ENCODE data around the gene MED29. TPM values are rescaled to one million over a fixed set of nuclear protein-coding genes. Genes with fewer than 3 reads are reported as not detected.

The MED29 gene
- total and polyA plus RNA-seq, 2 experiments from 2014 or later: 26.1 to 62.0 TPM

DNA sequence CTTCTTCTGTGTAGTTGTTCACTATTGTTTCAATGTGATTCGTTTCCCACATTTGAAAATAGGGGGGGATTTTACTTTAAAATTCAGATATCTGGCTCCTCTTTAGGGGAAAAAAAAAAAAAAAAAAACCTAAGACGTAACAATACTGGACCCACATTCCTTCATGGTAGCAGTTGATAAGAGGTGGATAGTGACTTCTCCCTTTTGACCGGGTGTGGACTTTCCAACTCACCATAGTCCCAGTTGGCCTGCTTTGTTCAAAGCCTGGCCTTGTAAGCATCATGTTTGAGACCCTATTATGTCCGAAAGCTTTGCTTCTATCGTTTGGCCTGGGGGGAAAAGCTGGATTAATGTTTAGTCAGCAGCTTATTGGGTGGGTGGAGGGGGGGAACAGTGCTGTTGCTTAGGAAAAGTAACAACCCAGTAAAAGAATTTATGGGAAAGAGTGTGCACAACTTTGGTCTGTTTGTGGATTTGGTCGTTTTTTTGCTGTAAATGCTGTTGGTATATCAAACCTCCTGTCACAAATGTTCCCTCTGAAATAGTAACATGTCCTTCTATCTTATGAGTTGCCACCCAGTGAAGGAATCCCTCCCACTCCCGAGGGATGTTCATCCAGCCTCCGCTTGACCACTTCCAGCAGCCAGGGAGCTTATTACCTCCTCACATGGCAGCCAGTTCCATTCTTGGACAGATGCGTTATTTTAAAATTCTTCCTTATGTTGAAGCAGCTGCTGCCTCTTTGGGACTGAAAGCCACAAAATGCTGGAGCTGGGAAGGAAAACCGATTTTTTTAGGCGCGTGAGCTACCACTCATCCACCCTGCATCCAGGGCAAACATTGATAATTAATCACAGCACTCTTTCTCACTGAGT is 38.6 kb upstream of the MED29 start:
- H3K27ac Mint-ChIP-seq: no peak overlapping the region
- no peak overlapping the region for H3K4me3 Mint-ChIP-seq

More for the DNA sequence above, 38.6 kb upstream of the MED29 start:
- Mint-ChIP-seq H3K9me3 (no peaks in the 10 kb centered on the region), H3K36me3 (ENCODE audit: low read depth) (peaks cover 61% of the 10 kb centered on the region), H3K4me1 (no peaks in the 10 kb centered on the region), H3K27me3 (ENCODE audit: insufficient read depth, low read depth, poor library complexity) (no peaks in the 10 kb centered on the region)
- no peaks in the 10 kb centered on the region; the same call in 1 of the 2 replicates for H3K79me2 ChIP-seq (replicated peaks; ENCODE audit: insufficient read depth)
- H3K9me2 ChIP-seq (ENCODE audit: insufficient read depth): no peaks in the 10 kb centered on the region
- peaks cover 31% of the 10 kb centered on the region for H3K36me3 ChIP-seq (ENCODE audit: insufficient read depth)
- no peak for DNase-seq (ENCODE audit: low spot score)
- no peak for TF ChIP-seq ZNF114 (CRISPR knock-in tag; IDR thresholded peaks at IDR 0.05)
- TF ChIP-seq, protein P1, sequence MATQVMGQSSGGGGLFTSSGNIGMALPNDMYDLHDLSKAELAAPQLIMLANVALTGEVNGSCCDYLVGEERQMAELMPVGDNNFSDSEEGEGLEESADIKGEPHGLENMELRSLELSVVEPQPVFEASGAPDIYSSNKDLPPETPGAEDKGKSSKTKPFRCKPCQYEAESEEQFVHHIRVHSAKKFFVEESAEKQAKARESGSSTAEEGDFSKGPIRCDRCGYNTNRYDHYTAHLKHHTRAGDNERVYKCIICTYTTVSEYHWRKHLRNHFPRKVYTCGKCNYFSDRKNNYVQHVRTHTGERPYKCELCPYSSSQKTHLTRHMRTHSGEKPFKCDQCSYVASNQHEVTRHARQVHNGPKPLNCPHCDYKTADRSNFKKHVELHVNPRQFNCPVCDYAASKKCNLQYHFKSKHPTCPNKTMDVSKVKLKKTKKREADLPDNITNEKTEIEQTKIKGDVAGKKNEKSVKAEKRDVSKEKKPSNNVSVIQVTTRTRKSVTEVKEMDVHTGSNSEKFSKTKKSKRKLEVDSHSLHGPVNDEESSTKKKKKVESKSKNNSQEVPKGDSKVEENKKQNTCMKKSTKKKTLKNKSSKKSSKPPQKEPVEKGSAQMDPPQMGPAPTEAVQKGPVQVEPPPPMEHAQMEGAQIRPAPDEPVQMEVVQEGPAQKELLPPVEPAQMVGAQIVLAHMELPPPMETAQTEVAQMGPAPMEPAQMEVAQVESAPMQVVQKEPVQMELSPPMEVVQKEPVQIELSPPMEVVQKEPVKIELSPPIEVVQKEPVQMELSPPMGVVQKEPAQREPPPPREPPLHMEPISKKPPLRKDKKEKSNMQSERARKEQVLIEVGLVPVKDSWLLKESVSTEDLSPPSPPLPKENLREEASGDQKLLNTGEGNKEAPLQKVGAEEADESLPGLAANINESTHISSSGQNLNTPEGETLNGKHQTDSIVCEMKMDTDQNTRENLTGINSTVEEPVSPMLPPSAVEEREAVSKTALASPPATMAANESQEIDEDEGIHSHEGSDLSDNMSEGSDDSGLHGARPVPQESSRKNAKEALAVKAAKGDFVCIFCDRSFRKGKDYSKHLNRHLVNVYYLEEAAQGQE (IDR thresholded peaks at IDR 0.05; ENCODE audit: unreplicated experiment): no peak
- no peak for TF ChIP-seq EZH2phosphoT487 (IDR thresholded peaks at IDR 0.05; ENCODE audit: unreplicated experiment)
- TF ChIP-seq, protein P2, sequence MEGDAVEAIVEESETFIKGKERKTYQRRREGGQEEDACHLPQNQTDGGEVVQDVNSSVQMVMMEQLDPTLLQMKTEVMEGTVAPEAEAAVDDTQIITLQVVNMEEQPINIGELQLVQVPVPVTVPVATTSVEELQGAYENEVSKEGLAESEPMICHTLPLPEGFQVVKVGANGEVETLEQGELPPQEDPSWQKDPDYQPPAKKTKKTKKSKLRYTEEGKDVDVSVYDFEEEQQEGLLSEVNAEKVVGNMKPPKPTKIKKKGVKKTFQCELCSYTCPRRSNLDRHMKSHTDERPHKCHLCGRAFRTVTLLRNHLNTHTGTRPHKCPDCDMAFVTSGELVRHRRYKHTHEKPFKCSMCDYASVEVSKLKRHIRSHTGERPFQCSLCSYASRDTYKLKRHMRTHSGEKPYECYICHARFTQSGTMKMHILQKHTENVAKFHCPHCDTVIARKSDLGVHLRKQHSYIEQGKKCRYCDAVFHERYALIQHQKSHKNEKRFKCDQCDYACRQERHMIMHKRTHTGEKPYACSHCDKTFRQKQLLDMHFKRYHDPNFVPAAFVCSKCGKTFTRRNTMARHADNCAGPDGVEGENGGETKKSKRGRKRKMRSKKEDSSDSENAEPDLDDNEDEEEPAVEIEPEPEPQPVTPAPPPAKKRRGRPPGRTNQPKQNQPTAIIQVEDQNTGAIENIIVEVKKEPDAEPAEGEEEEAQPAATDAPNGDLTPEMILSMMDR (conservative IDR thresholded peaks at IDR 0.05; ENCODE audit: low read depth in 2 of 2): no peak
- TF ChIP-seq, protein P3, sequence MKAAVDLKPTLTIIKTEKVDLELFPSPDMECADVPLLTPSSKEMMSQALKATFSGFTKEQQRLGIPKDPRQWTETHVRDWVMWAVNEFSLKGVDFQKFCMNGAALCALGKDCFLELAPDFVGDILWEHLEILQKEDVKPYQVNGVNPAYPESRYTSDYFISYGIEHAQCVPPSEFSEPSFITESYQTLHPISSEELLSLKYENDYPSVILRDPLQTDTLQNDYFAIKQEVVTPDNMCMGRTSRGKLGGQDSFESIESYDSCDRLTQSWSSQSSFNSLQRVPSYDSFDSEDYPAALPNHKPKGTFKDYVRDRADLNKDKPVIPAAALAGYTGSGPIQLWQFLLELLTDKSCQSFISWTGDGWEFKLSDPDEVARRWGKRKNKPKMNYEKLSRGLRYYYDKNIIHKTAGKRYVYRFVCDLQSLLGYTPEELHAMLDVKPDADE (IDR thresholded peaks at IDR 0.05): no peak
- no peak for TF ChIP-seq JUNB (IDR thresholded peaks at IDR 0.05; ENCODE audit: unreplicated experiment)
- no peak for TF ChIP-seq STAT1 (IDR thresholded peaks at IDR 0.05; ENCODE audit: unreplicated experiment)
- no peak for TF ChIP-seq NANOG (IDR thresholded peaks at IDR 0.05; ENCODE audit: borderline replicate concordance)
- no peak for TF ChIP-seq CREB1 (CRISPR knock-in tag; IDR thresholded peaks at IDR 0.05; ENCODE audit: low read depth)
- TF ChIP-seq ZNF331 (CRISPR knock-in tag; IDR thresholded peaks at IDR 0.05; ENCODE audit: low read depth): no peak
- no peak for TF ChIP-seq POLR2AphosphoS5 (IDR thresholded peaks at IDR 0.05; ENCODE audit: low read depth)
- no peak for TF ChIP-seq EZH2 (IDR thresholded peaks at IDR 0.05; ENCODE audit: low read depth, unreplicated experiment)
- TF ChIP-seq, protein P4, sequence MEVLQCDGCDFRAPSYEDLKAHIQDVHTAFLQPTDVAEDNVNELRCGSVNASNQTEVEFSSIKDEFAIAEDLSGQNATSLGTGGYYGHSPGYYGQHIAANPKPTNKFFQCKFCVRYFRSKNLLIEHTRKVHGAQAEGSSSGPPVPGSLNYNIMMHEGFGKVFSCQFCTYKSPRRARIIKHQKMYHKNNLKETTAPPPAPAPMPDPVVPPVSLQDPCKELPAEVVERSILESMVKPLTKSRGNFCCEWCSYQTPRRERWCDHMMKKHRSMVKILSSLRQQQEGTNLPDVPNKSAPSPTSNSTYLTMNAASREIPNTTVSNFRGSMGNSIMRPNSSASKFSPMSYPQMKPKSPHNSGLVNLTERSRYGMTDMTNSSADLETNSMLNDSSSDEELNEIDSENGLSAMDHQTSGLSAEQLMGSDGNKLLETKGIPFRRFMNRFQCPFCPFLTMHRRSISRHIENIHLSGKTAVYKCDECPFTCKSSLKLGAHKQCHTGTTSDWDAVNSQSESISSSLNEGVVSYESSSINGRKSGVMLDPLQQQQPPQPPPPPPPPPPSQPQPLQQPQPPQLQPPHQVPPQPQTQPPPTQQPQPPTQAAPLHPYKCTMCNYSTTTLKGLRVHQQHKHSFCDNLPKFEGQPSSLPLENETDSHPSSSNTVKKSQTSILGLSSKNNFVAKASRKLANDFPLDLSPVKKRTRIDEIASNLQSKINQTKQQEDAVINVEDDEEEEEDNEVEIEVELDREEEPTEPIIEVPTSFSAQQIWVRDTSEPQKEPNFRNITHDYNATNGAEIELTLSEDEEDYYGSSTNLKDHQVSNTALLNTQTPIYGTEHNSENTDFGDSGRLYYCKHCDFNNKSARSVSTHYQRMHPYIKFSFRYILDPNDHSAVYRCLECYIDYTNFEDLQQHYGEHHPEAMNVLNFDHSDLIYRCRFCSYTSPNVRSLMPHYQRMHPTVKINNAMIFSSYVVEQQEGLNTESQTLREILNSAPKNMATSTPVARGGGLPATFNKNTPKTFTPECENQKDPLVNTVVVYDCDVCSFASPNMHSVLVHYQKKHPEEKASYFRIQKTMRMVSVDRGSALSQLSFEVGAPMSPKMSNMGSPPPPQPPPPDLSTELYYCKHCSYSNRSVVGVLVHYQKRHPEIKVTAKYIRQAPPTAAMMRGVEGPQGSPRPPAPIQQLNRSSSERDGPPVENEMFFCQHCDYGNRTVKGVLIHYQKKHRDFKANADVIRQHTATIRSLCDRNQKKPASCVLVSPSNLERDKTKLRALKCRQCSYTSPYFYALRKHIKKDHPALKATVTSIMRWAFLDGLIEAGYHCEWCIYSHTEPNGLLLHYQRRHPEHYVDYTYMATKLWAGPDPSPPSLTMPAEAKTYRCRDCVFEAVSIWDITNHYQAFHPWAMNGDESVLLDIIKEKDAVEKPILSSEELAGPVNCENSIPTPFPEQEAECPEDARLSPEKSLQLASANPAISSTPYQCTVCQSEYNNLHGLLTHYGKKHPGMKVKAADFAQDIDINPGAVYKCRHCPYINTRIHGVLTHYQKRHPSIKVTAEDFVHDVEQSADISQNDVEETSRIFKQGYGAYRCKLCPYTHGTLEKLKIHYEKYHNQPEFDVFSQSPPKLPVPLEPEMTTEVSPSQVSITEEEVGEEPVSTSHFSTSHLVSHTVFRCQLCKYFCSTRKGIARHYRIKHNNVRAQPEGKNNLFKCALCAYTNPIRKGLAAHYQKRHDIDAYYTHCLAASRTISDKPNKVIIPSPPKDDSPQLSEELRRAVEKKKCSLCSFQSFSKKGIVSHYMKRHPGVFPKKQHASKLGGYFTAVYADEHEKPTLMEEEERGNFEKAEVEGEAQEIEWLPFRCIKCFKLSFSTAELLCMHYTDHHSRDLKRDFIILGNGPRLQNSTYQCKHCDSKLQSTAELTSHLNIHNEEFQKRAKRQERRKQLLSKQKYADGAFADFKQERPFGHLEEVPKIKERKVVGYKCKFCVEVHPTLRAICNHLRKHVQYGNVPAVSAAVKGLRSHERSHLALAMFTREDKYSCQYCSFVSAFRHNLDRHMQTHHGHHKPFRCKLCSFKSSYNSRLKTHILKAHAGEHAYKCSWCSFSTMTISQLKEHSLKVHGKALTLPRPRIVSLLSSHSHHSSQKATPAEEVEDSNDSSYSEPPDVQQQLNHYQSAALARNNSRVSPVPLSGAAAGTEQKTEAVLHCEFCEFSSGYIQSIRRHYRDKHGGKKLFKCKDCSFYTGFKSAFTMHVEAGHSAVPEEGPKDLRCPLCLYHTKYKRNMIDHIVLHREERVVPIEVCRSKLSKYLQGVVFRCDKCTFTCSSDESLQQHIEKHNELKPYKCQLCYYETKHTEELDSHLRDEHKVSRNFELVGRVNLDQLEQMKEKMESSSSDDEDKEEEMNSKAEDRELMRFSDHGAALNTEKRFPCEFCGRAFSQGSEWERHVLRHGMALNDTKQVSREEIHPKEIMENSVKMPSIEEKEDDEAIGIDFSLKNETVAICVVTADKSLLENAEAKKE (CRISPR knock-in tag; IDR thresholded peaks at IDR 0.05): no peak
- no peak overlapping the region for H3K27ac ChIP-seq (ENCODE audit: low read depth)
- H2AFZ ChIP-seq: no peak overlapping the region
- ATAC-seq: no peak
- H3K4me2 ChIP-seq: no peak overlapping the region
- H3F3A ChIP-seq (replicated peaks; ENCODE audit: low read depth): peaks cover 5% of the 10 kb centered on the region; the same call in 1 of the 2 replicates
- peaks cover 33% of the 10 kb centered on the region for H4K20me1 ChIP-seq (replicated peaks; ENCODE audit: insufficient read depth)
- no peak overlapping the region for H3K4me3 ChIP-seq
- H3K27me3 ChIP-seq (ENCODE audit: insufficient read depth): no peaks in the 10 kb centered on the region
- H3K4me1 ChIP-seq (ENCODE audit: insufficient read depth): no peaks in the 10 kb centered on the region
